ENCODE results near the gene CEP89. TPM values are rescaled to one million over a fixed set of nuclear protein-coding genes. Genes with fewer than 3 reads are reported as not detected.

The CEP89 gene
- total RNA-seq, 2 donors from 2014 or later = 4.6 to 8.3 TPM

GRCh38 chr19:32891609-32892008, 80.1 kb downstream of the CEP89 start:
- Histone ChIP-seq H3K4me3 (no peak overlapping the region), H3K9me3 (peaks cover 0 to 36% of the 10 kb centered on the region in 2 donors), H3K4me1 (no peaks in the 10 kb centered on the region), H3K27me3 (no peaks in the 10 kb centered on the region), H3K36me3 (peaks cover 25% of the 10 kb centered on the region), H3K27ac (no peak overlapping the region)
- no peak for TF ChIP-seq CTCF (IDR thresholded peaks at IDR 0.05)
- no peak for DNase-seq (ENCODE audit: low spot score)

DNA sequence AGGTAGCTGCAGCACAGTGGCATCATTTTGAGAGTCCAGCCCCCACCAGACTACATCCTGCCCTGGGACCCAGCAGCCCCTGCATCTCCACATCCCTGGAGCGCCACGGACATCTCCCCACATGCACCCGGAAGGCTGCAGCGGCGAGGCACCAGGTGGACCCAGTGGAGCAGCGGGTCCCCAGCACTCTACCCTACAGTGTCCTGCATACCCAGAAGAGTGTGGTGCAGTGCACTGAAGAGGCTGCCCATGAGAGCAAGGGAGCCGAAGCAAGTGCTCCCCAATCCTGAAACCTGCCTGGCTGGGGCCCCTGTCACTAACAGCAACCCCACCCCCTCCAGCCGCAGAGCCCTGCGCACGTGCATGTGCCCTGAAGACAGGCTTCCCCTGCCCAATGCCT, 80.9 kb downstream of the CEP89 start:
- no peaks in the 10 kb centered on the region for H3K27me3 ChIP-seq
- peak; percentile 11 for DNase-seq (ENCODE audit: low spot score)
- H3K4me3 ChIP-seq = no peak overlapping the region
- peaks cover 0 to 36% of the 10 kb centered on the region in 2 donors for H3K9me3 ChIP-seq
- H3K4me1 ChIP-seq = no peaks in the 10 kb centered on the region
- no peak overlapping the region for H3K27ac ChIP-seq
- H3K36me3 ChIP-seq = peaks cover 23% of the 10 kb centered on the region
- no peak for TF ChIP-seq CTCF (IDR thresholded peaks at IDR 0.05)

GRCh38 chr19:32890326-32890725, 81.4 kb downstream of the CEP89 start:
- DNase-seq (ENCODE audit: low spot score) = no peak
- no peak overlapping the region for H3K27ac ChIP-seq
- H3K27me3 ChIP-seq = no peaks in the 10 kb centered on the region
- no peak overlapping the region for H3K4me3 ChIP-seq
- peaks cover 23% of the 10 kb centered on the region for H3K36me3 ChIP-seq
- peaks cover 0 to 36% of the 10 kb centered on the region in 2 donors for H3K9me3 ChIP-seq
- H3K4me1 ChIP-seq = no peaks in the 10 kb centered on the region
- TF ChIP-seq CTCF (IDR thresholded peaks at IDR 0.05) = no peak

DNA sequence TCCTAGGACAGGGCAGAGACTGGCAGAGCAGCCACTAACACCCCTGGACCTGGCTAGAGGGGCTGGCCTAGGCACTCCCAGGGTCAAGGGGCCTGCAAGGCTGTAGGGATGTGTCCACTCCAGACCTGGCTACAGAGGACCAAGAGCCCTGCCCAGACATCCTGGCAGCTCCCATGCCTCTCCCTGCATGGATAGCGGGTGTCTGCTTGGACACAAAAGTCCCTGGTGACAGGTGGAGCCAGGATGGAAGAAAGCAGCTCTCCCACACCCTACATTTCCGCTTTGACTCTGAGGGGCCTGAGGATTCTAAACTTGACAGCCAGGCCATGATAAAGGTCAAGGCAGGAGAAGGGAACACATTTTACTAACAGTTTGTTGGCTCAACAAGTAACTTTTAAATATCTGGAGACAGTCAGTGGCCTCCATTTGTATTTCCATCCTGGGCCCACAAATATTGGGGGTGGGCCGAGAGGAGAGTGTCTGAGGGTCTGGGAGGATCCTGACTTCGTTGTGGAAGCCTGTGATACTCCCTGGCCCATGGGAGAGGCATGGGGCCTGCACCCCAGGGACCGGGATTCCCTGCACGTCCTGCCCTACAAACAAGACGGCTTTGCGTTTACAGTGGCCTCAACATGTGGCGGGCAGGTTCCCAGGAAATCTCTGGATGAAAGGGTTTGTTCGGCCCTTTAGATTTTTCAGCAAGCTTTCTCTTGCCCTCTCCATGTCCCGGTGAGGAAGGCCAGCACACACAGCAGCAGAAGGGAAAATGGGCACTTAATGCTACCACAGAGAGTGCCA, 82.4 kb downstream of the CEP89 start:
- H3K36me3 ChIP-seq = peaks cover 21% of the 10 kb centered on the region
- no peaks in the 10 kb centered on the region for H3K4me1 ChIP-seq
- no peaks in the 10 kb centered on the region for H3K27me3 ChIP-seq
- TF ChIP-seq CTCF (IDR thresholded peaks at IDR 0.05) = no peak
- no peak overlapping the region for H3K27ac ChIP-seq
- peaks cover 0 to 35% of the 10 kb centered on the region in 2 donors for H3K9me3 ChIP-seq
- H3K4me3 ChIP-seq = no peak overlapping the region
- DNase-seq (ENCODE audit: low spot score) = no peak

GRCh38 chr19:32887572-32888215, 84.1 kb downstream of the CEP89 start:
- Histone ChIP-seq H3K27me3 (no peaks in the 10 kb centered on the region), H3K4me1 (no peaks in the 10 kb centered on the region), H3K4me3 (no peak overlapping the region), H3K27ac (no peak overlapping the region), H3K36me3 (peaks cover 14% of the 10 kb centered on the region), H3K9me3 (peaks cover 0 to 18% of the 10 kb centered on the region in 2 donors)
- DNase-seq (ENCODE audit: low spot score) = peak; percentile 2
- TF ChIP-seq CTCF (IDR thresholded peaks at IDR 0.05) = no peak

Data from right atrium auricular region (tissue), 2 donors.